Measurements from ENCODE around the gene FRRS1L.
A peak's percentile ranks its signal among the peaks of the same experiment; 100 is the strongest.
"Not testable (repeated sequence)": the region's sequence is repeated elsewhere in the genome, so short reads cannot be mapped to it uniquely, and the experiment has no call there.

FRRS1L gene

DNA sequence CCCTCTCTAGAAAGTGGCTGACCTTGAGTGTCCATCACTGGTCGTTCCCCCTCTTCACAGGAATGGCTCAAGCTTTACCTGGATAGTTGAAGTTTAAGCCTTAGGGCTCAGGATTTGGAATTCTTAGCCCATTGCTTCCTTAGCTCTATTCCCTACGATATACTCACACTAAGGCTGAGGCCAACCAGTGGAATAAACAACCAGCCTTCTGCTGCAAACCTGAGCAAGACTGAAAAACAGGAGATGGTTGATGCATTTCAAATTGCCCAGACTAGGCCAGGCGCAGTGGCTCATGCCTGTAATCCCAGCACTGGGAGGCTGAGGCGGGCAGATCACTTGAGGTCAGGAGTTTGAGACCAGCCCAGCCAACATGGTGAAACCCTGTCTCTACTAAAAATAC is 40.4 kb downstream of the FRRS1L start:
- not testable (repeated sequence) for DNase-seq

DNA sequence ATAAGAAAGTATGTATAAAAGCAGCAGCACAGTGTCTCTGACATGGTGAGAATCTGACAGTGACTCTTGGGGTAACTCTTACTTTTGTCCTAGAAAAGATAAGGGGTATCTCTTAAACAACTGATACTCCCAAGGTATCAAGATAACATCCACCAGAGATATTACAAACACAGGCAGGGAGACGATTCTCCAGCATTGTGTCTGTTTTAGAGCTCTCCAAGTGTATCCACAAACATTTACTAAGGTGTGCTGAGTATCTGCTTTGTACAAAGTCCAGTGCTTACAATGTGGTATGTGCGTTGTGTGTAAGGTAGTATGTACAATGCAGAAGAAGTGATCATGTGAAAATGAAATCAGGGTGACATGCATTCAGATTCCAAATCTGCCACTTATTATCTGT is 42.9 kb downstream of the FRRS1L start:
- DNase-seq: no peak

DNA sequence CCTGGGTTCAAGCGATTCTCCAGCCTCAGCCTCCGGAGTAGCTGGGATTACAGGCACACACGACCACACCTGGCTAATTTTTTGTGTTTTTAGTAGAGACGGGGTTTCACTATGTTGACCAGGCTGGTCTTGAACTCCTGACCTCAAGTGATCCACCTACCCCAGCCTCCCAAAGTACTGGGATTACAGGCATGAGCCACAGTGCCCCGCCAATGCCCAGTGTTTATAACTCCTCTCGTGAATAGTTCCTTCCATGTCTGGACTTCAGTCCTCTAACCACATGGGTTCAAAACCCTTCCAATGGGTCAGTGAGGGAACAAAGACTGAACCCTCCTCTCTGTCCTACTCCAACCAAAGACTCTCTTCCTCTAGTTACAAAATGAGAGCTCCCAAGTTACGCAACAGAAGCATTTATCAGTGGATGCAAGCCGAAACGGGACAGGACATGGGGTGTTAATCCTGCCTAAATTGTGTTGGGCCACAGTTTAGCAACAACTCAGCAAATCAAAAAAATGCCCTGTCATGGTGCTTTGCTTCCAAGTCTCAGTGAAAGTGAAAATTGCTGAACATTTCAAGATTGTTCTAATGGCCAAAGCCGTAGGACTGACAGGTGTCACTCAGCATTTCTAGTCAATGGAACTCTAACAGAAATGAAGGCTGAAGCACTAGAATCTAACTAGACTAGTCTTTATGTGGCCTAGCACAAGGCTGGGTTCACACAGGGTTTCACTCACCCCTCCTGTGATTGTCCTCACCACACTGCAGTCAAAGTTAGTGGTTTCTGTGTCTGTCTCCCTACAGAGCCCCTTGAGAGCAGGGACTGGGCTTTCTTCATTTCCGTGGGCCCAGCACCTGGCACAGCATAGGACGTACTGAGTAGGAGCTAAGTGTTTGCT is 44.1 kb downstream of the FRRS1L start:
- peak; percentile 38 for DNase-seq

DNA sequence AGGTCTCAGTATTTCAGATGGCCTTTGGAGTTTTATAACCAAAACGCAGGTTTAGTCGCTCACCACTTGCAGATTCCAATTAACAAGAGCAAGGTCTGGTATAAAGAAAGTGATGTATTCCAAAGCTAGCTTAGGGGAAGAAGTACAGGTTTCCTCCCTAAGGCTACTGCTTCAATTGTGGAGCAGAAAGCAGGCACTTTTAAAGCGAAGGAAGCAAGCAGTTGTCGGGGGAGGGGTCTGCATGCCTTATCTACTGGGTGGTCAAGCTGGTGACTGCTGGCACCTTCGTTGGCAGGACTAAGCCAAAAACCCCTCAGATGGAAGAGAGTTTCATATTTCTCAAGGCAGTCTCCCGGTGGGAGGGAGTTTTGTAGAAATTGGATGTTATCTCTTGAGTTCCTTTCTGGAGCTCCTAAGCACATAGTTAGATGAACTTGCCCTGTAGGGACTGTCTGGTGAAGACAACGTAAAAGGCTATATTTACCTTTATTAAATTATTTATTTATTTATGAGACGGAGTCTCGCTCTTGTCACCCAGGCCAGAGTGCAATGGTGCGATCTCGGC is 45.7 kb downstream of the FRRS1L start:
- DNase-seq: peak; percentile 59

DNA sequence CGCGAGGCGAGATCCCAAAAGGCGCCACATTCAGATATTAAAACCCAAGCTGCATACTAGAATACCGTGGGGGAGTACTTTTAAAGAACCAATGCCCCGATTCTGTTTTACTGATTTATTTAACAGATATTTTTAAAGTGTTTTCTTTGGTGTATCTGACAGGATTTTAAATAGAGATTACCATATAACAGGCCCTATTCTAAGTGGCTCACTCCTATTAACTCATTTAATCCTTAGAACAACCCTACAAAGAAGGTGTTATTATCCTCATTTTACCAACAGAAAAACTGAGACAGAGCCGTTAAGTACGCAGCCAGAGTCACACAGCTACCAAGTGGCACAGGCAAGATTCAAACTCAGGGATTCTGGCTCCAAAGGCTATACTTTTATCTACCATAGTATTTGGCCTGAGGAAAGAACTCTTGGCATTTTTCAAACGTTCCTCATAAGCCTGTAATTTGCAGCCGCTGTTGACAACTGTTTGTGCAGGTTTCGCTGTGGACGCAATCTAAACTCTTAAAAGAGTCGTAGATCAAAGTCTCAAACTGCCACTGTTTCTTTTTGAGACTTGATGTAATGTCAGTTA is 46.8 kb downstream of the FRRS1L start:
- no peak for DNase-seq

DNA sequence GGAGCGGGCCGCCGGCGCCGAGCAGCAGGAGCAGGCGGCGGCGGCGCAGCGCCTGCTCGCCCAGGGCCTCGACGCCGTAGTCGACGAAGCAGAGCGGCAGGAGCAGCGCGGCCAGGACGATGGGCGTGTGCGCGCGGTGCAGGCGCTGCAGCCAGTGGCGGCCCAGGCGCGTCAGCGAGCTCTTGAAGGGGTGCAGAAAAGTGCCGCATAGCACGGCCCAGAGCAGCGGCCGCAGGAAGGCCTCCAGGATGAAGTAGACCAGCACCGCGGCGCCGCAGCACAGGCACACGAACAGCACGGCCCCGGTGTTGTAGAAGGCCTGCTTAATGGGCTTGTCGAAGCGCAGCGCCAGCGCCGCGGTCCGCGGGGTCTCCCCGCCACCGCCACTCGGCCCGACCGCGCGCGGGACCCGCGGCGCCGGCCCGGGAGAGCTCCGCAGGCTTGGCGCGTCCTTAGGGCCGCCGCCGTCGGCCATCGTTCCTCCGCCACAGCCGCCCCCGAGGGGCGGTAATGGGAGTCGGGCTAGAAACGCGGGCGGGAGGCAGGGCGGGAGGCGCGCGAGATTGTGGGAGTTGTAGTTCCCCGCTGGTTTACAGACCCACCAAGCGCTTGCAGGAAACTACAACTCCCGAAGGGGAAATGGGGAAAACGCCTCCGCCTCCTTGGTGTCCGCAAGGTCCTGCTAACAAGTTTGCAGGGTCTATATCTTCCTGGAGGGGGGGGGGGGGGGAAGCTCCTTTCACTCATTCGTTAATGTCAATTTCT is 47.4 kb downstream of the FRRS1L start, which contains the start of gene TMEM245:
TMEM245 (minus strand) TSS at position 509 of the 765 bp plus-strand sequence; CDS start at position 475, 34 bp downstream.
- DNase-seq: peak; percentile 99

DNA sequence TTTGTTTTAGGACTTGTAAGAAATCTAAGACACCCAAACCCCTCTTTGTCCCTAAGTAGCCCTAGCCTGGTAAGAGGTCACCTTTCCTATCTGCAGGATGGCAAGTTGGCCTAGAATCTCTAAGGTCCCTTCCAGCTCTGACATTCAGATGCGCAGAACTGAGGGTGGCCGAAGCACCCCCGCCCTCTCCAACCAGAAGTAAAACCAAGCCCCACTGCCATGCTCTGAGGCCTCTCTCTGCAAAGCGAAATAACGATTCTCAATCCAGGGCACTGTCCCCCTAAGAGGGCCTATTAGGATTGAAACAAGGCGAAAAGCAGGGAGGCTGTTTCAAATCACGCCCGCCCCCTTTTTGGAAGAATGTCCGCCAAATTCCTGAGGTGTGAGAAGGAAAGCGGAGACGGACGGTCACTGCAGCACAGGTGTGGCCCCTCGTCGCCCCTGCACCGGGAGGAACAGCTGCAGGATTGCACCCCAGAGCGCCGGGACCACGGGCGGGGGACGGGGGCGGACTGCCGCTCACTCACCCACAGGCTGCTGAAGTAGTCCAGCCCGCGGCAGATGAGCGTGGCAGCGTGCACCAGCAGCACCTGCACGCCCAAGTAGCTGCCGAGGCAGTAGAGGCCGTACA is 48.1 kb downstream of the FRRS1L start:
- DNase-seq: peak; percentile 79

DNA sequence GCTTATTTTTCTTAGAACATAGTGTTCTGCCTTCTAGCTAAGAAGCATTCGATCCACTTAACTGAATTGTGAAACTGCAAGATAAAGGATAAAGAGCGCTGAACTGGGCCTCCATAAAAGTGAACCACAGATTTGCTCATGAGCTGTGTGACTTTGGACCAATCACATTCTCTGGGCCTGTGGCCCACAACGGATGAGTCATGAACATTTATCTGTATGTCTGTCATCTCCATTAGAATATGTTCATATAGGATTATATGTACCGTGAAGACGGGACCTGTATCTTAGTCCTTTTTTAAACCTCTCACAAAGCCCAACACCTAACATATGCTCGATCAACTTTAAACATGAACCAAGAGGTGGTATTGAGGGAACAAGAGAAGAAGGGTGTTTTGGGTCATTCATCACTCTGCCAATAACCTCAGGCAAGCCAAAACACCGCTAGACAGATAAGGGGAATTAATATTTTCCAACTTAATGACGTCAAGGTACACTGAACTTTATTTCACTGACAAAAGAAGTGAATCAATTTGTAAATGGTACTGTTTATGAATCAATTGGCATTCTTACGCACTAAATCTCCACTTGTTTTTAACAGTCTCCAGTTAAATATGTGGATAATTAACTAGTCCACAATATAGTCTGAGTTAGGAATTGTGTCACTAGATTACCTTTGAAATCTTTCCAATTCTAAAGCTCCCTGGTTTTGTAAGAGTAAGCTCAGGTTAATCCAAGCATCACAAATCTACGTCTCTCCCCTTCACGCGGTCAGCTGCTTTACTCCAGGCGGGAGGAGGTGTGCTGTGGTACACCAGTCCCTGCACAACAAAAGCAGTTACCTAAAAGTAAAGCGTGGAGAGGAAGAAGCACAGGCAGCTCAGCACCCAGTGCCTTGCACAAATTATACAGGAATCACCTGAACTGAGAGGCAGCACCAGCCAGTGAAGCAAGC is 48.9 kb downstream of the FRRS1L start:
- peak; percentile 61 for DNase-seq

DNA sequence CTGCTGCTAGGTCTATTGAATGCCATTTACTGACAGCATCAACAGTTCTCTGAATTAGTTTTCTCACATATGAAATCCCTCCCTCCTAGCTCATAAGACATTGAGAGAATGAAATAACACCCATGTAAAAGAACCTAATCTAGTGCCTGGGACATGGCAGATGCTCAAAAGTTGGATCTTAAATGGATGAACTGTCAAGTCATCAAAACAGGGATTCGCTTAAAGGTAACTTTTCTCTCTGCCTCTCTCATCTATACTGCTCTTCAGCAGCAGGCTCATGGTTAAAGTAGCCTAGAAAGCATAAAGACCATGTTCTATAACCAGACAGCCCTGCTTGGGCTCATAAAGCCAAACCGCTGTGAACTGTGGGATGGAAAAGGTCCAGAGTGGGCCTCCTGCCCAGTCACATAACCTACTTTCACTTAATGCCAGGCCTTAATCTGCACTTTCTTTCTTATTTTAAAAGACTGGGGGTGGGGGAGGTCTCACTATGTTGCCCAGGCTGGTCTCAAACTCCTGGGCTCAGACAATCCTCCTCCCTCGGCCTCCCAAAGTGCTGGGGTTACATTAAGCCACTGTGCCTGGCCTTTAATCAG is 51.0 kb downstream of the FRRS1L start:
- no peak for DNase-seq

DNA sequence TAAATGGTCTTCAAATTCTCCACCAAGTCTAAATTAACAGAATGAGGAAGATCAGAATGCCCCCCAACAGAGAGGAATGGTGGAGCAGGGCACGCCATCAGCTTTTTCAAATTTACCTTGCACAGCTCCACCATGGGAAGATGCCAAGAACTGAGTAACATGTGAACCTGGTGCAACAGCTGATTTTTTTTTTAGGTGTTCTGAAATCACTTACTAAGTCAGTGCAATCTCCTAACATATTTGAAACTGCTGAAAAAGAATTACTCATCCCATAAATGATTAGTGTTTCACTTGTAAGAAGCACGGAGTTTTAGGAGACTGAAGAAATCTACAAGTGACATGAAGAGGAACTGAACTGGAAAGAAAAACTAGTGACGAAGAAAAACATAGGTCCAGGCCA is 52.4 kb downstream of the FRRS1L start:
- DNase-seq: no peak

DNA sequence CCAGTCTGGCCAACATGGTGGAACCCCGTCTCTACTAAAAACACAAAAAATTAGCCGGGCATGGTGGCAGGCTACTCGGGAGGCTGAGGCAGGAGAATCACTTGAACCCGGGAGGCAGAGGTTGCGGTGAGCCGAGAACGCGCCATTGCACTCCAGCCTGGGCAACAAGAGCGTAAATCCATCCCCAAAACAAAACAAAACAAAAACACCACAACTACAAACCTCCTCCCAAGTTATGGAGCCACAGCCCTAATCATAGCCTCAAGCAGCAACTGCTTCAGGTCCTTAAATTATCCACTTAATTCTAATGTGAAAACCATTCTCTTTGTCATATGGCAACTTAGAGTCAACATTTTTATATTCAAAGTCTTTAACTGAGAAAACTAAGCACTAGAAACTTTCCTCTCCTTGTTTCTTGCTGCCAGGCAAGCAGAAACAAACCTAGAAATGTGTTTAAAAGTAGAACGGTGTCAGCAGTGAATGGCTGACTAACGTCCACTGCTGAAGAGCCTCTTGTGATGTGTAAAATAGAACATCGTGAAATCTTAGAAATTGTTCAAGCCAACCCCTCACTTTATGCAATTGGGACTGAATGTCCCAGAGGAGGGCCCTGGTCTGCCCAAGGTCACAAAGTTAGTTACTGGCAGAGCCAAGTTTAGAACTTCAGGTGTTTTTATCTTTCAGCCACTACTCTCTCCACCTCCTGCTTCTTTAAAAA is 53.0 kb downstream of the FRRS1L start:
- DNase-seq: no peak

DNA sequence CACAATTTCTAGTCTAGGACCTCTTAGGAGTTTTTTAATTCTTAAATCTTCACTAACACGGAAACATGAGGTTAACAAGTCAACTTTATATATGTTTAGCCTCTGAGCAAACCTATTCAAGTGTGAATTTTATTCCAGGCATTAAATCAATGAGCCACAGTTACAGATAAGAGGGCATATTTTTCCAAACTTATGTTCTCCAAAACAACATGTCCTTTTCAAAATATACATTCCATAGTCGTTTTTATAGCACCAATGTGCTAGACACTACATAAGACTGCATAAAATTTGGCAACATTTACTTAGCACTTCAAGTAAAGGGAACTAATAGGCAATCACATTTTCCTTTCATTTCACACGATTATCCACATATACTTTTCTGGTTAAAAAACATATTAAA is 53.8 kb downstream of the FRRS1L start:
- DNase-seq: no peak

DNA sequence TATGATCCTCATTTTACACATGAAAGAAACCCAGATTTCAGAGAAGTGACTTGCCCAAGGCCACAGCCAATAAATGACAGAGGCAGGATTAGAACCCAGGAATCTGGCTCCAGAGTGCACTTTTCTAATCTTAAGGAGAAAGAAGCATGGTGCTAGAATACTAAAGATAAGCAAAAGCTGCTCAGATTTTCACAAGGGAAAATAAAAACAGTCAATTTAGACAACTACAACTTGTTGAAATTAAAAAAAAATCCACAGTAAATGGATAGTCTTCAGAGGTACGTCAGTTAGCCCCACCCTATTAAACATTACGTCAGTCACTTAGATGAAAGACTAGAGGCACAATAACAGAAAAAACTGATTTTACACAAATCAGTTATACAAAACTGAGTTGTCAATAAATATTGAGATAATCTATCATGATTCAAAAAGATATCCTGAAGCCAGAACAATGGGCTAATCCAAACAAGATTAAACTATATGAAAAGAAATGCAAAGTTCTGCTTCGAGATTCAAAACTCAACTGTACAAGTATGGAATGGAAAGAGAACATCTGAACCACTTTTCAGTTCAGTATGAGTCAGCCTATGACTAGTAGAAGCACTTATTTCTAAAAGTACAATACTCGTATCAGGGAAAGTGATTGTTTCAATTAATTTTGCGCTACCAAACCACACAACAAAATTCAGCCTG is 56.6 kb downstream of the FRRS1L start:
- DNase-seq: no peak

DNA sequence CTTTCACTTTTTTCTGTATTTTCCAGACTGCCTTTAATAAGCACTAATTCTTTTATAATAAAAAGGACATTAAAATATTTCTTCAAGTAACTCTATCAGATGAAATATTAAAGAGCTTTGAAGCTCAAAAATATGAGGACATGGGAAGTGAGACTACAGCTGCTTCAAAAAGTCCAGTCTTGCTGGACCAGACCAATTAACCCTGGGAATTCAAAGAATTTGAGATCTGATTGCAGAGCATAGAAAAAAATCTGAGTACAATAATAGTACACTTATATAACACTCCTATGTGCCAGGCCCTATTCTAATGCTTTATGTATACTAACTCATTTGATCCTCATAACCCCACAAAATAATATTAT is 57.1 kb downstream of the FRRS1L start:
- no peak for DNase-seq

DNA sequence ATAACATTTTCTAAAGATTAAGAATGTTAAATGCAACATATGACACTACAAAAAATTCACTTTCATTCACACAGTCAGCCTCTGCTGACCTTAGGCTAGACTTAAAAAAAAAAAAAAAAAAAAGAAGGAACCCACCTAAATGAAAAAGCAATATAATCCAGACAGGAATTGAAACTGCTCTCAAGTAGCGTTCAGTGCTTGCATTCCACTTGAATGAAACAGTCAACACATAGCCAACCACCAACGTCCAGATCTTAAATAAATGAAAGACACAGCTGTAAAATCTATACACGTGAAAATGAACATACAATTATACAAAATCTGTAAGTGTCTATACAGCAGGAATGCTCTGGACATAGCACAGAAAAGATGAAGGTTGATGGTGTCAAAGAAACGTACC is 58.7 kb downstream of the FRRS1L start:
- DNase-seq: no peak

DNA sequence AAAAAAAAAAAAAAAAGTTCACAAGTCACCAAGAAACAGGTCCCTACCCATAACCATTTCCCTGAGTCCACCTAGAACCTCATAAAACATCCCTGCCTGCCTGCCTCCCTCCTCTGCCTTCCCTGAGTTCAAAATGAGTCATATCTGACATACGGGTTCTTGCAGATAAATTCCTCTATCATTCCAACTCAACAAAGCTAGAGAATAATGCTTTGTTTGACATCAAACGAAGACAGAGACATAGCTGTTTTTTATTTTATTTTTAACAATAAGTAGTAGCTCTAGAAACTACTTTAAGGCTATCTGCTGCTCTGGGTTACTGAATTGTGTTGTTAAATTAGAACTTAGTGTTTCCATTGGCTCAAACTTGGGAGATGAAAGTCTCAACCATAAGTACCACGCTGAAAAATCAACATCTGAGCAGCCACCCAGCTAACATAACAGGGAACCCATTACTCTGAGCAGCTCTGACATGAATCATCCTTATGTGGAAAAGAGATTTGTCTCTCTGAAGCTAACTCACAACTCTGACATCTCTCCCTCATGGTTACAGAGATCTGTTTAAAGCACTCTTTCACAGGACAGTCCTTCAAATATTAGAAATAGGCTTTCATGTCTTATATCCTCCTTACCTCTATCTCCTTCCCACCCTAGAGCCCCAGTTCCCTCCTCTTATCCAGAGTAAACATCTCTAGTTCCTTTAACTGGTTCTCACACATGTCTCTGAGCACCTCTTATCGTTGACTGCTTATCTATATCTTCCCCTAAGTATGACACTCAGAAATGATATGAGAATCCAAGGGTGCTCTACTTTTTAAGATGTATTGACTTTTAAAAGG is 59.4 kb downstream of the FRRS1L start:
- peak; percentile 69 for DNase-seq

DNA sequence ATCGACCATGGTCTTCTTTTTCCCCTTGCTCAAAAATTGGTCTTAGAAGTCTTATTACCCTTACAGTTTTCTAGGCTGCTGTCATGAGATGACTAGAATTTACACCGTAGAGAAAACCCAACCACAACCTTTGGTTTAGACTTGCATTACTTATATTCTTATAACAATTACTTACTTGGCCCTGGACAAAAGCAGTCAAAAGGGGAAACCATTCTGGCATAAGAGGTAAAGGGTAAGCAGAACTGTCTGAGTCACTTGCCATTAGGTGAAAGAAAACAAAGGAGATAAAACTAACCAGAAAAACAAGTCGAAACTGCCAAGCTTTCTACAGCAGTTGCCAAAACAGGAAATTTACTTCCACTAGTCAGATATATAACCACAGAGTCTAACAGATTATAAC is 65.2 kb downstream of the FRRS1L start:
- DNase-seq: no peak

DNA sequence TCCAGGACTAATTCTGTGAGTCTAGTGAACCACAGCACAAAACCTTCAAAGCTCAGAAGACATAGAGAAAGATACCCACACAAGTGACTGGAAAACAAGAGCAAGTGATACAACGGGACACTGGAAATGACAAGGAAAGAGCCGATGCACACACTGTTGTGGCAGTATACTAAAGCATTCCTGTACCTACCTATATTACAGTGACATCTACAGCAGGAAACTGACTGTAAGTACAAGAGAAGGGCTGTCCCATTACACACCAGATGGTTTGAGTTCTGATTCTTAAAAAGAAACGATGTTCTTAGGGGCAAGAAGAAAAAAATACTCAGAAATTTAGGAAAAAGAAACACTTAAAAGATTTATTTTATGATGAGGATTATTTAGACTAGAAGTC is 65.8 kb downstream of the FRRS1L start:
- no peak for DNase-seq
